GM19238 (cell line): ENCODE measurements around the gene PHLDB2.

Experiments used
- DNase-seq: peaks from one replicate; pipeline ENCODE4 v3.0.0; 2011; ENCODE audit warnings: low spot score; ENCODE audit not compliant: insufficient read length

PHLDB2 gene

GRCh38 chr3:111923095-111923771 is 64.2 kb downstream of the PHLDB2 start:
- DNase-seq, result no peak

GRCh38 chr3:111923806-111924205 is 64.7 kb downstream of the PHLDB2 start:
- DNase-seq, result no peak

- no peak for DNase-seq
Observed at GRCh38 chr3:111924283-111924682, 65.2 kb downstream of the PHLDB2 start.

GRCh38 chr3:111926266-111926676 is 67.2 kb downstream of the PHLDB2 start:
- DNase-seq, result no peak

DNA sequence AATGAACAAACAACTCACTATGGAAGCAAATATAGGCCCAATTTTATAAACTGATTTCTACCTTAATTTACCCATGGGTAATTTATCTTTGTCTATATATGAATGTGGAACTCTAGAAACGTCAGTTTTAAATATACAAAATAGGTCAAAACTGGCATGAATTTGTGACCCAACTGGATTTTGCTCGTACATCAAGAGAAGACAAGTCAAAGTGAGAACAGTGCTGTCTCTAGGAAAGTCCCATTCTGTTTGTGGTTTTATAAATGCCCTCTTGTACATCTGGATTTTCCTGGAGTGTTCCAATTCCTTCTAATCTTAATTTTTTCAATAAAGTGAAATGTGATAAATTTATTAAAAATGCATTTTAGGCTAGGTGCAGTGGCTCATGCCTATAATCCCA is 69.5 kb downstream of the PHLDB2 start:
- no peak for DNase-seq

GRCh38 chr3:111929484-111929883 is 70.4 kb downstream of the PHLDB2 start:
- DNase-seq, result no peak

GRCh38 chr3:111932946-111933345 is 73.9 kb downstream of the PHLDB2 start:
- no peak for DNase-seq

DNA sequence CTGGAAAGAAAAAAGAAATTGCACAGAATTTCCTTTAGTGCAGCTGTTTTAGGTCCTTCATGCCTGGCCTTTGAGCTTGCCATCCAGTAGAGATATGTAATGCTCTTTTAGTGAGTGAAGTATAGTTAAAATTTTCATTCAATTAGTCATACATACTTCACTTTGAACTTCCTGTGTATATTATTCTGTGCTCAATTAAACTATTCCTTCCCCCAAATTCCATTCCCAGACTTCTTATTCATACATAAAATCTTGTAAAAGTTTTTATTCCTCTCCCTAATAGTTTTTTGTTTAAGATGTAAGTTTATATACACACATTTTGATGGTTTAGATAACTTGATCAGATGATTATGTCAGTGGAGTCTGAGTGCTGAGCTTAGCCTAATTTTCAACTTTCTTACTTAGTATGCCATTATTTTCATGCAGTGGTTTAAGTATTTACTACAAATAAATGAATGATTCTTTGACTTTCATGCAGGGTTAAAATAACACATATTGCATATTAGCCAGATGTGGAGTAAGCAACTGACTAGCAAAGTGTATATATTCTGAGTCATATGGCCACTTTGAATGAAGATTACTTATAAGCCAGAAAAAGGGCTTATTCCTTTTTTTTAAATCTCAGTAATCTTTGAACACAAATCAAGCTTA is 77.3 kb downstream of the PHLDB2 start:
- DNase-seq, result no peak

DNA sequence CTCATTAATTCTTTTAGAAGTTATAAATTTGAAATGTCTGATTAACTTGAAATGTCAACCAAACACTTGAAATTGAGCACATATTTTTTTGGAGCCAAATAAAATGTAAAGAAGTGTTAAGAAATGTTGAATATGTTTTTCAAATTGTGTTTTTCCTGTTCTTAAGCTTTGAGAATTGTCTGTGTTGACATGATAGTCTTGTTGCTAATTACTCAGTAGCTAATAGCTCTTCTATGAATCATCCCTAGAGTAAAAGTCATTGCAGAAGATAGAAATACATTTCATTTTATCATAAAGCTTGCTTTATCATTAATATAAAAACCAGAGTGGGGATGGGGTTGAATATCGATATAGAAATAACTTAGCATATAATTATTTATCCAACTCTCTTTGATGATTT is 77.9 kb downstream of the PHLDB2 start:
- DNase-seq, result no peak

GRCh38 chr3:111937871-111938270 is 78.8 kb downstream of the PHLDB2 start:
- DNase-seq, result no peak

- no peak for DNase-seq
Observed at GRCh38 chr3:111939873-111940272, 80.8 kb downstream of the PHLDB2 start.

- DNase-seq, result no peak
Observed at GRCh38 chr3:111943533-111943932, 84.5 kb downstream of the PHLDB2 start.

DNA sequence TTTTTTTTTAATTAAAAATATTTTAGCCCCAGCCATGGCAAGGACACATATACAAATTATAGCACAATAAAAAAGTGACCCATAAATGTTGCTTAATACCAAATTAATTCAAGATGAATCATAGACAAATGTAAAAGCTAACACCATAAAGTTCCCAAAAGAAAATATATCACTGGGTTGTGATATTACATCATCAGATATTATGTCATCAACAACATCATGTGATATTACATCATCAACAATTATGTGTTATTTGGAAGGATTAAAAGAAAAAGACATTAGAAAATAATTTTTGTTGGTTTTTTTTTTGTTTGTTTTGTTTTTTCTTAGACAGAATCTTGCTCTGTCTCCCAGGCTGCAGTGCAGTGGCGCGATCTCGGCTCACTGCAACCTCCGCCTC is 85.3 kb downstream of the PHLDB2 start:
- DNase-seq, result no peak

DNA sequence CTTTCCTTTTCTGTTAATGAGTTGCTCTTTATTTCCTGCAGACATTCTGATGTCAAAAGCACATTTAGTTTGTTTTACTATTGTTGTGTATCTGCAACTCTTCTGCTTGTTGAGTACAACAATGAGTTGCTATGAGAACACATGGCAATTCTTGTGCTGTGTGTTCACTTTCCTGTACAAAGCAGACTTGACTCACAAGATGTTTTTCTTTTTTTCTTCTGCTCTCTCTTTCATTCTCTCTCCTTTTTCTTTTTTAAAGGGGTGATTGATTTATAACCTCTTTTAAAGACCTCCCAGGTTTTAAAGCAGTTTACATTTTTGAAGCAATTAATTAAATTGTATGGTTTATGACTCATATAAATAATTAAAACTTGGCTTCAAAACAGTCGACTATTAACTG is 88.2 kb downstream of the PHLDB2 start:
- DNase-seq, result no peak

DNA sequence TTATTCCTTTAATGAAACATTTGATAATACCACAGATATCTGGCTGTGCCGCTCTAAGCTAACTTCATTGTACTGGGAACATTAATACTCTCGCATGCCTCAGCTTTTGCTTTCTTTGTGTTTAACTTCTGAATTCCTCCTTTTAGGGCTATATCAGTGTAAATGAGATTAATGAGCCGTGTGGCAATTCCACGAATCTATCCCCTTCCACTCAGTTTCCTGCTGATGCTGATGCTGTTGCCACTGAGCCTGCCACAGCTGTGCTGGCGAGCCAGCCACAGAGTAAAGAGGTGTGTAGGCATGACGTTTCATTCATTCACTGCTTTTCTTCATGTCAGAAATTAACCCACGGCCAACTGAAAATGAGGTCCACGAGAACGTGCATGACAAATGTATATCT is 89.7 kb downstream of the PHLDB2 start:
- DNase-seq, result no peak

DNA sequence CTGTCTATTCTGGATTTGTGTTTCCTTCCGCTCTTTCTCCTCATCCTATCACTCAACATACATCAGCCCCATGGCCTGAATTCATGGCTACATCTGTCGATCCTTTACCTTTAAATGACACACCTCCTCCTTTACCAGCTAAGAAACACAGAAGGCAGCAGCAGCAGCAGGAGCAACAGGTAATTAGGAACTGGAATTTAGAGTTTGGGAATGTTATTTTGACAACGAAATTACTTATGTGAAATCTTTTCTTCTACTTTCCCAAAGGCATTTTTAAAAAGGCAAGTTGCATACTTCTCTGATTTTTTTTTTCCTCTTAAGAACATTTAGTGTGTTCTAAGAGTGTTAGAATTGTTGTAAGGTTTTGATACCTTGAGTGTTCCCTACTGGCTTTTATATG is 90.6 kb downstream of the PHLDB2 start:
- no peak for DNase-seq

DNA sequence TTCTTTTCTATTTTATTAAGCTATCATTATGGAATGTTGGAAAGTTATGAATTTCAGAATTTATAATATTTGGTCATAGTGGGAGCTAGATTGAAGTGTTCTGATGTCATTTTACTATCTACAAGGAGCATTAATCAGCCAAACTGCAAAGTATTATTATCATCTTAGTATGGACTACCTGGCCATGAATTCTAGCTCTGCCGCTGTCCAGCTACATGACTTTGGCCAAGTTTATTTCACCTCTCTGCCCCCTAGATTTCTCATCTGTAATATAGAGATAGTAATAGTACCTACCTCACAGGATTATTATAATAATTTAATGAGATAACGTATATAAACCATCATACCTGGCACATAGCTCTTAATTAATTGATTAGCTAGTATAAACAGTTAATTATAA is 92.0 kb downstream of the PHLDB2 start:
- no peak for DNase-seq

- no peak for DNase-seq
Observed at GRCh38 chr3:111952086-111952485, 93.0 kb downstream of the PHLDB2 start.

- no peak for DNase-seq
Observed at GRCh38 chr3:111952866-111953450, 93.9 kb downstream of the PHLDB2 start.

GRCh38 chr3:111954228-111954990 is 95.3 kb downstream of the PHLDB2 start:
- DNase-seq, result no peak

GRCh38 chr3:111955876-111956275 is 96.8 kb downstream of the PHLDB2 start:
- no peak for DNase-seq

DNA sequence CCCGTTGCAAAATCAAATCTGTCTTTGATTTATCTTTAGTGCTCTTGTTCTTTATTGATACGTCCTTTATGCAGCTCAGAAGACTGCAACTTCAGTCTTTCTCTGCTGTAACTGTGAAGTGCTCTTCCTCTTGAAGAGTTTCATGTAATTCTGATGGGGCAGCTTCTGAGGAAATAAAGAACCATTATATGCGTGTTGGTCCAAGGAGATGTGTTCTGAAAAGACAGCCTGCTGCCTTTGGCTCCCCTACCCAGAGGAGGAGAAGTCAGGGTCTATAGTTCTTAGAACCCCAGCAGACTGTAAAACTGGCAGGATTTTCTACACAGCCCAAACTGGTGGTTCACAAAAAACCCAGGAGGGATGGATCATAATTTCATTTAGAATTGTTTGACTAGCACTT is 97.4 kb downstream of the PHLDB2 start:
- DNase-seq, result no peak
